SK-N-MC (cell line): ENCODE data around the gene RGS8.

Experiments
- EZH2 ChIP-seq: fragments of 200-600 bp; sonication (generic); IDR thresholded peaks from one replicate; pipeline ENCODE4 v1.6.1; 2017; ENCODE audit warnings: antibody characterized with exemption
- FOXP2 ChIP-seq: optimal IDR thresholded peaks from 2 replicates; pipeline ENCODE3; 2011; ENCODE audit warnings: mild to moderate bottlenecking, moderate library complexity; ENCODE audit not compliant: insufficient read depth; ENCODE audit errors: extremely low read length, control extremely low read depth
- POLR2AphosphoS5 ChIP-seq: IDR thresholded peaks from 2 replicates; pipeline ENCODE4 v1.6.1; 2012; ENCODE audit warnings: mild to moderate bottlenecking, low read depth, low read length, borderline replicate concordance

GRCh38 chr1:182656842-182657397 is 27.5 kb downstream of the RGS8 start:
- no peak for TF ChIP-seq EZH2
- no peak for TF ChIP-seq POLR2AphosphoS5
- TF ChIP-seq FOXP2, result no peak
